CD4-positive, alpha-beta memory T cell (primary cell): ENCODE results near the gene FGF4. TPM values are rescaled to one million over a fixed set of nuclear protein-coding genes. Genes with fewer than 3 reads are reported as not detected.

ENCODE experiments used
- CTCF ChIA-PET: fragments of 350-600 bp; sonication (Branson Sonifier 250); formaldehyde crosslinking; loops from one replicate; lab custom pipeline; 2021; ENCODE audit warnings: inconsistent platforms; ENCODE audit not compliant: partially characterized antibody; lab: Charles Lee
- POLR2A ChIA-PET: fragments of 350-600 bp; sonication (Branson Sonifier 250); formaldehyde crosslinking; loops from one replicate; lab custom pipeline; 2021; ENCODE audit not compliant: partially characterized antibody; lab: Charles Lee
- DNase-seq, 5 donors: peaks; one replicate each; pipeline versions ENCODE4 v3.0.0 to v3.0.0-alpha.2; 2020 to 2022; ENCODE audit warnings: mixed read lengths in 1 of 5
- H3K27ac ChIP-seq: one replicate; pipeline ENCODE4 v1.7.0; 2013; ENCODE audit warnings: low read depth, low read length
- H3K27me3 ChIP-seq: 2 replicates; pipeline ENCODE4 v1.7.0; 2013; ENCODE audit warnings: mild to moderate bottlenecking, low read length, moderate library complexity; ENCODE audit not compliant: insufficient read depth
- H3K36me3 ChIP-seq: 2 replicates; pipeline ENCODE4 v1.7.0; 2013; ENCODE audit warnings: mild to moderate bottlenecking, low read length, moderate library complexity; ENCODE audit not compliant: insufficient read depth
- H3K4me1 ChIP-seq: 2 replicates; pipeline ENCODE4 v1.7.0; 2013; ENCODE audit warnings: mild to moderate bottlenecking, low read length, moderate library complexity; ENCODE audit not compliant: insufficient read depth
- H3K4me3 ChIP-seq, 2 donors: one replicate each; pipeline ENCODE4 v1.7.0; 2013; ENCODE audit warnings: low read length in 2 of 2, mild to moderate bottlenecking in 1 of 2
- H3K9me3 ChIP-seq, 2 donors: one replicate each; pipeline ENCODE4 v1.7.0; 2013; ENCODE audit warnings: low read length in 2 of 2, control low read depth in 1 of 2; ENCODE audit not compliant: control insufficient read depth in 1 of 2
- H3K27ac Mint-ChIP-seq, 7 donors: one replicate each; pipeline ENCODE4 v1.8.0; 2020 to 2021; ENCODE audit warnings: mixed read lengths in 7 of 7, mild to moderate bottlenecking in 6 of 7, inconsistent platforms in 3 of 7, moderate library complexity in 3 of 7
- H3K27me3 Mint-ChIP-seq, 2 donors: one replicate each; pipeline ENCODE4 v1.8.0; 2020 to 2021; ENCODE audit warnings: mixed read lengths in 2 of 2
- H3K36me3 Mint-ChIP-seq, 2 donors: one replicate each; pipeline ENCODE4 v1.8.0; 2020 to 2021; ENCODE audit warnings: mixed read lengths in 2 of 2, inconsistent platforms in 1 of 2, mild to moderate bottlenecking in 1 of 2
- H3K4me1 Mint-ChIP-seq, 4 donors: one replicate each; pipeline ENCODE4 v1.8.0; 2020 to 2021; ENCODE audit warnings: mixed read lengths in 4 of 4, mild to moderate bottlenecking in 1 of 4
- H3K4me3 Mint-ChIP-seq, 8 donors: one replicate each; pipeline ENCODE4 v1.8.0; 2020 to 2021; ENCODE audit warnings: mixed read lengths in 8 of 8, mild to moderate bottlenecking in 7 of 8, moderate library complexity in 6 of 8, inconsistent platforms in 3 of 8
- H3K9me3 Mint-ChIP-seq, 8 donors: one replicate each; pipeline ENCODE4 v1.8.0; 2020 to 2021; ENCODE audit warnings: mixed read lengths in 8 of 8, mild to moderate bottlenecking in 5 of 8, inconsistent platforms in 3 of 8, moderate library complexity in 1 of 8
- intact Hi-C: fragments of 100-400 bp; cut with micrococcal nuclease; formaldehyde crosslinking; loops from one replicate; pipeline ENCODE4 v1.15.1; 2023
- polyA plus RNA-seq, 2 donors: library from polyadenylated mRNA; unstranded; fragments of 300-500 nt; fragmentation: Illumina TruSeq; gene quantifications; one replicate each; pipeline ENCODE4 v1.2.3, GENCODE V29; 2021
- total RNA-seq, 2 experiments: library from RNA; stranded (reverse); gene quantifications; one replicate each; pipeline ENCODE4 v1.2.3, GENCODE V29; 2021

Gene FGF4
- total and polyA plus RNA-seq, 4 experiments from 2014 or later = not detected

GRCh38 chr11:69731110-69731509 is 44.0 kb downstream of the FGF4 start:
- intact Hi-C loops = no loop called here
- DNase-seq = no peak
- Mint-ChIP-seq H3K27me3 (peaks cover 21 to 22% of the 10 kb centered on the region in 2 donors), H3K36me3 (no peaks in the 10 kb centered on the region), H3K4me3 (no peak overlapping the region), H3K27ac (no peak overlapping the region), H3K9me3 (peaks cover 0 to 18% (median 10%) of the 10 kb centered on the region in 8 donors), H3K4me1 (no peaks in the 10 kb centered on the region)
- H3K27me3 ChIP-seq = peaks cover 2% of the 10 kb centered on the region
- POLR2A ChIA-PET = no interaction called here
- no peaks in the 10 kb centered on the region for H3K36me3 ChIP-seq
- no peak overlapping the region for H3K27ac ChIP-seq
- no peaks in the 10 kb centered on the region for H3K4me1 ChIP-seq
- no peak overlapping the region for H3K4me3 ChIP-seq
- CTCF ChIA-PET = no interaction called here
- H3K9me3 ChIP-seq = no peaks in the 10 kb centered on the region

- Mint-ChIP-seq H3K9me3 (peaks cover 0 to 18% (median 10%) of the 10 kb centered on the region in 8 donors), H3K27me3 (peaks cover 21 to 25% of the 10 kb centered on the region in 2 donors), H3K4me1 (no peaks in the 10 kb centered on the region), H3K27ac (no peak overlapping the region), H3K36me3 (no peaks in the 10 kb centered on the region), H3K4me3 (no peak overlapping the region)
- H3K9me3 ChIP-seq = no peaks in the 10 kb centered on the region
- peaks cover 5% of the 10 kb centered on the region for H3K27me3 ChIP-seq
- POLR2A ChIA-PET = no interaction called here
- H3K27ac ChIP-seq = no peak overlapping the region
- H3K36me3 ChIP-seq = no peaks in the 10 kb centered on the region
- CTCF ChIA-PET = no interaction called here
- no peak for DNase-seq
- intact Hi-C loops = no loop called here
- no peak overlapping the region for H3K4me3 ChIP-seq
- H3K4me1 ChIP-seq = no peaks in the 10 kb centered on the region
Measured at GRCh38 chr11:69730500-69730899, 44.6 kb downstream of the FGF4 start.

GRCh38 chr11:69729252-69729651 is 45.9 kb downstream of the FGF4 start:
- Histone ChIP-seq H3K4me3 (no peak overlapping the region), H3K36me3 (no peaks in the 10 kb centered on the region), H3K27me3 (peaks cover 5% of the 10 kb centered on the region), H3K4me1 (no peaks in the 10 kb centered on the region), H3K27ac (no peak overlapping the region), H3K9me3 (no peaks in the 10 kb centered on the region)
- peaks cover 26 to 33% of the 10 kb centered on the region in 2 donors for H3K27me3 Mint-ChIP-seq
- H3K9me3 Mint-ChIP-seq = peaks cover 0 to 10% (median 4%) of the 10 kb centered on the region in 8 donors
- H3K4me1 Mint-ChIP-seq = no peaks in the 10 kb centered on the region
- DNase-seq = no peak
- no peak overlapping the region for H3K4me3 Mint-ChIP-seq
- intact Hi-C loops = no loop called here
- H3K27ac Mint-ChIP-seq = no peak overlapping the region
- H3K36me3 Mint-ChIP-seq = no peaks in the 10 kb centered on the region
- ChIA-PET CTCF (no interaction called here), POLR2A (no interaction called here)

- no peaks in the 10 kb centered on the region for H3K36me3 Mint-ChIP-seq
- no peaks in the 10 kb centered on the region for H3K4me1 Mint-ChIP-seq
- ChIA-PET CTCF (no interaction called here), POLR2A (no interaction called here)
- DNase-seq = no peak
- Histone ChIP-seq H3K4me3 (no peak overlapping the region), H3K27ac (no peak overlapping the region), H3K27me3 (peaks cover 5% of the 10 kb centered on the region), H3K4me1 (no peaks in the 10 kb centered on the region), H3K9me3 (no peaks in the 10 kb centered on the region), H3K36me3 (no peaks in the 10 kb centered on the region)
- H3K9me3 Mint-ChIP-seq = no peaks in the 10 kb centered on the region
- H3K27me3 Mint-ChIP-seq = peaks cover 30 to 37% of the 10 kb centered on the region in 2 donors
- H3K4me3 Mint-ChIP-seq = no peak overlapping the region
- intact Hi-C loops = no loop called here
- no peak overlapping the region for H3K27ac Mint-ChIP-seq
Measured at GRCh38 chr11:69727266-69727665, 47.9 kb downstream of the FGF4 start.

- CTCF ChIA-PET = no interaction called here
- Mint-ChIP-seq H3K27me3 (peaks cover 31 to 32% of the 10 kb centered on the region in 2 donors), H3K27ac (no peak overlapping the region)
Measured at GRCh38 chr11:69726481-69726880, 48.7 kb downstream of the FGF4 start.

GRCh38 chr11:69726019-69726418 is 49.1 kb downstream of the FGF4 start:
- Histone ChIP-seq H3K27me3 (peaks cover 5% of the 10 kb centered on the region), H3K4me3 (no peak overlapping the region), H3K4me1 (no peaks in the 10 kb centered on the region), H3K9me3 (no peaks in the 10 kb centered on the region), H3K36me3 (no peaks in the 10 kb centered on the region), H3K27ac (no peak overlapping the region)
- Mint-ChIP-seq H3K4me1 (no peaks in the 10 kb centered on the region), H3K27ac (no peak overlapping the region), H3K9me3 (no peaks in the 10 kb centered on the region), H3K27me3 (peaks cover 31 to 32% of the 10 kb centered on the region in 2 donors), H3K36me3 (no peaks in the 10 kb centered on the region), H3K4me3 (no peak overlapping the region)
- intact Hi-C loops = no loop called here
- ChIA-PET POLR2A (no interaction called here), CTCF (no interaction called here)
- no peak for DNase-seq

More at GRCh38 chr11:69726481-69726880, 48.7 kb downstream of the FGF4 start:
- intact Hi-C loops = no loop called here
- no peaks in the 10 kb centered on the region for H3K36me3 ChIP-seq
- H3K9me3 ChIP-seq = no peaks in the 10 kb centered on the region
- DNase-seq = no peak
- no peak overlapping the region for H3K4me3 ChIP-seq
- peaks cover 5% of the 10 kb centered on the region for H3K27me3 ChIP-seq
- Mint-ChIP-seq H3K4me1 (no peaks in the 10 kb centered on the region), H3K9me3 (no peaks in the 10 kb centered on the region), H3K36me3 (no peaks in the 10 kb centered on the region), H3K4me3 (no peak overlapping the region)
- POLR2A ChIA-PET = no interaction called here
- no peaks in the 10 kb centered on the region for H3K4me1 ChIP-seq
- no peak overlapping the region for H3K27ac ChIP-seq

GRCh38 chr11:69721745-69722144 is 53.4 kb downstream of the FGF4 start:
- CTCF ChIA-PET = no interaction called here
- Histone ChIP-seq H3K4me3 (no peak overlapping the region), H3K4me1 (no peaks in the 10 kb centered on the region), H3K9me3 (no peaks in the 10 kb centered on the region), H3K27me3 (peaks cover 14% of the 10 kb centered on the region), H3K36me3 (no peaks in the 10 kb centered on the region), H3K27ac (no peak overlapping the region)
- POLR2A ChIA-PET = no interaction called here
- H3K27me3 Mint-ChIP-seq = peaks cover 38 to 45% of the 10 kb centered on the region in 2 donors
- H3K4me3 Mint-ChIP-seq = no peak overlapping the region
- intact Hi-C loops = no loop called here
- H3K27ac Mint-ChIP-seq = no peak overlapping the region
- no peaks in the 10 kb centered on the region for H3K9me3 Mint-ChIP-seq
- no peaks in the 10 kb centered on the region for H3K36me3 Mint-ChIP-seq
- H3K4me1 Mint-ChIP-seq = no peaks in the 10 kb centered on the region
- no peak for DNase-seq

GRCh38 chr11:69721106-69721505 is 54.0 kb downstream of the FGF4 start:
- H3K4me3 ChIP-seq = no peak overlapping the region
- no peak for DNase-seq
- CTCF ChIA-PET = no interaction called here
- Mint-ChIP-seq H3K4me3 (no peak overlapping the region), H3K27me3 (peaks cover 38 to 43% of the 10 kb centered on the region in 2 donors), H3K4me1 (no peaks in the 10 kb centered on the region), H3K36me3 (no peaks in the 10 kb centered on the region), H3K9me3 (no peaks in the 10 kb centered on the region), H3K27ac (no peak overlapping the region)
- no peaks in the 10 kb centered on the region for H3K9me3 ChIP-seq
- H3K27me3 ChIP-seq = peaks cover 12% of the 10 kb centered on the region
- no peaks in the 10 kb centered on the region for H3K4me1 ChIP-seq
- no peak overlapping the region for H3K27ac ChIP-seq
- POLR2A ChIA-PET = no interaction called here
- intact Hi-C loops = no loop called here
- H3K36me3 ChIP-seq = no peaks in the 10 kb centered on the region
